Hepatocyte (in vitro differentiated cells): Measurements from ENCODE around the gene VSIG10L2. TPM values are rescaled to one million over a fixed set of nuclear protein-coding genes. Genes with fewer than 3 reads are reported as not detected.

Source experiments
- DNase-seq: peaks from one replicate; pipeline ENCODE4 v3.0.0-alpha.2; 2016; ENCODE audit warnings: low spot score
- H2AFZ ChIP-seq: fragments of 200-600 bp; sonication (generic); 2 replicates; pipeline ENCODE4 v1.6.0; 2016; ENCODE audit warnings: antibody characterized with exemption, mild to moderate bottlenecking
- H3K27ac ChIP-seq: fragments of 200-600 bp; sonication (generic); 2 replicates; pipeline ENCODE4 v1.5.1; 2016; ENCODE audit warnings: mild to moderate bottlenecking
- H3K27me3 ChIP-seq: fragments of 200-600 bp; sonication (generic); 2 replicates; pipeline ENCODE4 v1.6.1; 2016
- H3K36me3 ChIP-seq: fragments of 200-600 bp; sonication (generic); replicated peaks from 2 replicates; pipeline ENCODE4 v1.5.1; 2016; ENCODE audit warnings: low read depth; ENCODE audit not compliant: insufficient read depth
- H3K4me1 ChIP-seq: fragments of 200-600 bp; sonication (generic); 2 replicates; pipeline ENCODE4 v1.5.1; 2016; ENCODE audit warnings: mild to moderate bottlenecking, moderate library complexity; ENCODE audit not compliant: insufficient read depth
- H3K4me2 ChIP-seq: fragments of 200-600 bp; sonication (generic); 2 replicates; pipeline ENCODE4 v1.6.0; 2016
- H3K4me3 ChIP-seq: fragments of 200-600 bp; sonication (generic); 2 replicates; pipeline ENCODE4 v1.5.1; 2016; ENCODE audit warnings: mild to moderate bottlenecking
- H3K79me2 ChIP-seq: fragments of 200-600 bp; sonication (generic); 2 replicates; pipeline ENCODE4 v1.6.0; 2017; ENCODE audit warnings: mild to moderate bottlenecking
- H3K9me2 ChIP-seq: fragments of 200-600 bp; sonication (generic); replicated peaks from 2 replicates; pipeline ENCODE4 v1.6.0; 2017; ENCODE audit warnings: mild to moderate bottlenecking; ENCODE audit not compliant: insufficient read depth
- H3K9me3 ChIP-seq: fragments of 200-600 bp; sonication (generic); 2 replicates; pipeline ENCODE4 v1.5.1; 2016; ENCODE audit warnings: low read depth, mild to moderate bottlenecking
- H4K20me1 ChIP-seq: fragments of 200-600 bp; sonication (generic); 2 replicates; pipeline ENCODE4 v1.6.0; 2016; ENCODE audit warnings: mild to moderate bottlenecking; ENCODE audit not compliant: insufficient read depth, poor library complexity, severe bottlenecking
- EZH2 ChIP-seq: fragments of 200-600 bp; sonication (generic); IDR thresholded peaks from 2 replicates; pipeline ENCODE4 v1.6.1; 2016; ENCODE audit warnings: antibody characterized with exemption, mild to moderate bottlenecking, borderline replicate concordance
- EZH2phosphoT487 ChIP-seq: fragments of 200-600 bp; sonication (generic); IDR thresholded peaks from one replicate; pipeline ENCODE4 v1.6.1; 2018; ENCODE audit warnings: antibody characterized with exemption, mild to moderate bottlenecking, low read depth, moderate library complexity; ENCODE audit not compliant: unreplicated experiment, severe bottlenecking
- WGBS: methylation state at CpG from one replicate; pipeline ENCODE4 v1.1.6; 2016; ENCODE audit warnings: low lambda C conversion rate; ENCODE audit errors: missing lambda C conversion rate; 5-methylcytosine and 5-hydroxymethylcytosine counted together
- polyA plus RNA-seq: library from polyadenylated mRNA; unstranded; fragments of >200 nt; fragmentation: Nextera tagmentation; extraction: Ambion mirVana; gene quantifications from 2 replicates; pipeline ENCODE4 v1.2.1, GENCODE V29; 2016
- total RNA-seq: library from RNA; depleted of rRNA; stranded (reverse); fragments of >200 nt; gene quantifications from 2 replicates; pipeline ENCODE4 v1.2.3, GENCODE V29; 2014
- TF ChIP-seq, protein P1 (sequence below): fragments of 200-600 bp; sonication (generic); IDR thresholded peaks from 2 replicates; pipeline ENCODE4 v1.5.1; 2016; ENCODE audit warnings: antibody characterized with exemption, mild to moderate bottlenecking; ENCODE audit not compliant: poor library complexity

Gene VSIG10L2
- total and polyA plus RNA-seq, 2 experiments from 2014 or later = not detected

DNA sequence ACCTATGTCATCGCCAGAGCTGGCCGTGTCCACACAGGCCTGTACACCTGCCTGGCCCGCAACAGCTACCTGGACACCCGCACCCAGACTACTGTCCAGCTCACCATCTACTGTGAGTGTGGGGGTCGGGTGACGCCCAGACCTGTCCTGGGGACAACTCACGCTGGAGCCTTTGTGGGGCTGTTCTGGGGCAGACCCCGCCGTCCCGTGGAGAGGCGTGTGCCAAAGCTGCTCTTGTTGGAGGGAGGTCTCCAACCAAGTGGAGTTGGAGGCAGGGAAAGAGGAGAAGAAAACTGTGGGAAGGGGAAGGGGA lies 4.3 kb downstream of the VSIG10L2 start:
- H3K4me2 ChIP-seq = no peak overlapping the region
- H4K20me1 ChIP-seq = no peaks in the 10 kb centered on the region
- no peaks in the 10 kb centered on the region for H3K9me2 ChIP-seq
- DNase-seq = no peak
- no peaks in the 10 kb centered on the region for H3K27me3 ChIP-seq
- no peak overlapping the region for H2AFZ ChIP-seq
- H3K79me2 ChIP-seq = no peaks in the 10 kb centered on the region
- no peaks in the 10 kb centered on the region for H3K36me3 ChIP-seq
- no peak overlapping the region for H3K27ac ChIP-seq
- no peak overlapping the region for H3K4me3 ChIP-seq
- TF ChIP-seq, protein P1, sequence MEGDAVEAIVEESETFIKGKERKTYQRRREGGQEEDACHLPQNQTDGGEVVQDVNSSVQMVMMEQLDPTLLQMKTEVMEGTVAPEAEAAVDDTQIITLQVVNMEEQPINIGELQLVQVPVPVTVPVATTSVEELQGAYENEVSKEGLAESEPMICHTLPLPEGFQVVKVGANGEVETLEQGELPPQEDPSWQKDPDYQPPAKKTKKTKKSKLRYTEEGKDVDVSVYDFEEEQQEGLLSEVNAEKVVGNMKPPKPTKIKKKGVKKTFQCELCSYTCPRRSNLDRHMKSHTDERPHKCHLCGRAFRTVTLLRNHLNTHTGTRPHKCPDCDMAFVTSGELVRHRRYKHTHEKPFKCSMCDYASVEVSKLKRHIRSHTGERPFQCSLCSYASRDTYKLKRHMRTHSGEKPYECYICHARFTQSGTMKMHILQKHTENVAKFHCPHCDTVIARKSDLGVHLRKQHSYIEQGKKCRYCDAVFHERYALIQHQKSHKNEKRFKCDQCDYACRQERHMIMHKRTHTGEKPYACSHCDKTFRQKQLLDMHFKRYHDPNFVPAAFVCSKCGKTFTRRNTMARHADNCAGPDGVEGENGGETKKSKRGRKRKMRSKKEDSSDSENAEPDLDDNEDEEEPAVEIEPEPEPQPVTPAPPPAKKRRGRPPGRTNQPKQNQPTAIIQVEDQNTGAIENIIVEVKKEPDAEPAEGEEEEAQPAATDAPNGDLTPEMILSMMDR = no peak
- TF ChIP-seq EZH2 (no peak), EZH2phosphoT487 (no peak)
- 95% methylated on average over 10 of the region's 11 CpGs for WGBS
- H3K4me1 ChIP-seq = peaks cover 6% of the 10 kb centered on the region
- H3K9me3 ChIP-seq = no peaks in the 10 kb centered on the region

DNA sequence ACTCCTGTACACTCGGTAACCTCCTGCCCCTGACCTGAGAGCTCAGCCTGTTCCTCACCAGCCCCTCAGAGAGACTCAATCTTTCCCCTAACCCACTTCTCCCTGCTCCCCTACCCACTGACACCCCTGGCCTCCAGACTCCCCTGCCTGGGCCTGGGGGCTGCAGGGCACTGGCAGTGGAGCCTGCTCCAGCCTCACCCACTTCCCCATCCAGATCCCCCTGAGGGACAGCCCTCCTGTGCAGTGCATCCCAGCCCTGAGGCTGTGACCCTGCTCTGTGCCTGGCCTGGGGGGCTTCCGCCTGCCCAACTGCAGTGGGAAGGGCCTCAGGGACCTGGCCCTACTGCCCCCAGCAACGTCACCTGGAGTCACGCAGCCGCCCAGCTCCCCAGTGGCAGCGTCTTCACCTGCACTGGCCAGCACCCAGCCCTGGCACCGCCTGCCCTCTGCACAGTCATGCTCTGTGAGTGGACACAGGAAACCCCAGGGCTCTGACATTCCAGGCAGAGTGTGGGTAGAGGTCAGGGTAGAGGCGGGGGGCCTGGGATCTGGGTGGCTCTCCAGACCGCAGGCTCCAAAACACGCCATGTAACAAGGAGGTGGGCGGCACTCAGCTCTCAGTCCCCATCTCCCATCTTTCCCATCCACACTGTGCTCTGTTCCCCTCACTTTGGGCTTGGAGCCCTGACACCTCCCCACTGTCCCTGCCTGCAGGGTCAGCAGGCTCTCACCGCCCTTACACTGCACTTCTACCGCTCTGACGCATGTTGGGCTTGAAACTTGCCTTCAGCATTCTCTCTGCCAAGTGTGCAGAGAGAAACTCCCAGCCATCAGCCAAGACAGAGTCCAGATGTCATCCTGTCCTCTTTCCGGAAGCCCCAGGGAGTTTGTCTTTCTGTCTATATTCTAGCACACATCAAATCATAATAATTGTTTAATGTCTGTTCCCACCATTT lies 5.1 kb downstream of the VSIG10L2 start:
- DNase-seq = no peak
- Histone ChIP-seq H3K4me2 (no peak overlapping the region), H3K36me3 (no peaks in the 10 kb centered on the region), H3K9me3 (no peaks in the 10 kb centered on the region), H3K27ac (no peak overlapping the region), H3K4me1 (peaks cover 6% of the 10 kb centered on the region), H3K9me2 (no peaks in the 10 kb centered on the region), H4K20me1 (no peaks in the 10 kb centered on the region), H3K4me3 (no peak overlapping the region), H2AFZ (no peak overlapping the region), H3K27me3 (no peaks in the 10 kb centered on the region), H3K79me2 (no peaks in the 10 kb centered on the region)
- WGBS = 87% methylated on average over 15 of the region's 15 CpGs
- TF ChIP-seq EZH2 (no peak), EZH2phosphoT487 (no peak)
- TF ChIP-seq, protein P1 = no peak

DNA sequence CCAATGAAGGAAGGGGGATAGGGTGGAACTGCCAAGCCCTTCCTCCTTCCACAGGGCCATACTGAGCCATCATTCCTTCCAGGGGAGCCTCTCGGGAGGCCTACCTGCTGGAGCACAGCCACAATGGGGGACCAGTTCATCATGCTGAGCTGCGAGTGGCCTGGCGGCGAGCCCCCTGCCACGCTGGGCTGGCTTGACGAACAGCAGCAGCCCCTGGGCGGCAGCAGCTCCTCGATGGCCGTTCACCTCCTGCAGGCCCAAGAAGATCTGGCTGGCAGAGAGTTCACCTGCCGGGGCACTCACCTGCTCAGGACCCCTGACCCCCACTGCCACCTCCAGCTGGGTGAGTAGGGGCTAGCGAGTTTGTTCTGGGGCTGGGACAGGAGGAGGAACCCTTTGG lies 5.9 kb downstream of the VSIG10L2 start:
- Histone ChIP-seq H3K9me2 (no peaks in the 10 kb centered on the region), H4K20me1 (no peaks in the 10 kb centered on the region), H3K27me3 (no peaks in the 10 kb centered on the region), H3K36me3 (no peaks in the 10 kb centered on the region), H3K4me1 (peaks cover 6% of the 10 kb centered on the region), H2AFZ (no peak overlapping the region), H3K4me2 (no peak overlapping the region), H3K27ac (no peak overlapping the region), H3K79me2 (no peaks in the 10 kb centered on the region), H3K4me3 (no peak overlapping the region), H3K9me3 (no peaks in the 10 kb centered on the region)
- no peak for TF ChIP-seq EZH2
- TF ChIP-seq, protein P1 = no peak
- TF ChIP-seq EZH2phosphoT487 = no peak
- WGBS = 71% methylated on average over 11 of the region's 11 CpGs
- DNase-seq = no peak
